ENCODE results near the gene DLEC1.

Gene DLEC1

DNA sequence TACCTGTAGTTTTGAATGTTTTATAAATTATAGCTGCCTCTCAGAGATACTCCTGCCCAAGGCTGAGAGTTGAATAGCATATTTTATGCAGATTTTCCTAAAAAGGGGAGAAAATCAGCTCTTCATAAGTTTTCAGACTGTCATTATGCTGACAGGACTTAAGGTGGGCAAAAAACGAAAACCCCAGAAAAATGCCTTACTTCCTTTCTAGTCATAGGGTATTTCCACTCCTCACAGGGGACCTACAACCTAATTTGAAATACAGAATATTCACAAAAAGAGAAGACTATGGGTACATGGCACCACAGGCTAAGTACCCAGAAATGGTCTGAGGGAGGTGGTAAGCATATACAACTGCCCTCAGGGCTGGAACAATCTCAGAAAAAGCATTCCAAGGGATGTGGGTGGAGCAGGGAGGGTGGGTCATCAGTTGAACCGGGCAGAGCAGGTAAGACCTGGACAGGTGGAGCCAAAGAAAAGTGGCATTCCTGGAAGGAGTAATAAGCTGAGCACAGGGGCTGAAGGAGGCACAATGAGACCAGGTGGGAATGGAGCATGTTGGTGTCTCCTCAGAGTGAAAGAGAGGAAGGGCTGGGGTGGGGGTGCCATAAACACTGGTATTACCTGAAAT is 115.7 kb downstream of the DLEC1 start:
- H3K4me3 ChIP-seq (ENCODE audit: low read length): peak overlapping the region; percentile 53
- no peaks in the 10 kb centered on the region for H3K79me2 ChIP-seq (ENCODE audit: low read length)
- peak overlapping the region; percentile 84 for H3K27ac ChIP-seq (ENCODE audit: low read length)
- peak overlapping the region; percentile 71 for H3K4me2 ChIP-seq (ENCODE audit: low read length)
- H4K20me1 ChIP-seq (ENCODE audit: insufficient read depth, low read length): no peaks in the 10 kb centered on the region
- H3K9me3 ChIP-seq (ENCODE audit: insufficient read depth, low read length): no peaks in the 10 kb centered on the region
- H3K9ac ChIP-seq (ENCODE audit: low read length): peak overlapping the region; percentile 47
- H3K27me3 ChIP-seq (ENCODE audit: low read depth, low read length): no peaks in the 10 kb centered on the region
- TF ChIP-seq CTCF (IDR thresholded peaks at IDR 0.05; ENCODE audit: low read depth, low read length): no peak
- TF ChIP-seq EZH2phosphoT487 (IDR thresholded peaks at IDR 0.05; ENCODE audit: low read depth): no peak
- no peaks in the 10 kb centered on the region for H3K36me3 ChIP-seq (replicated peaks; ENCODE audit: low read depth, low read length)
- H2AFZ ChIP-seq (ENCODE audit: low read depth, low read length): peak overlapping the region; percentile 12
- peaks cover 91% of the 10 kb centered on the region for H3K4me1 ChIP-seq (ENCODE audit: low read length)

DNA sequence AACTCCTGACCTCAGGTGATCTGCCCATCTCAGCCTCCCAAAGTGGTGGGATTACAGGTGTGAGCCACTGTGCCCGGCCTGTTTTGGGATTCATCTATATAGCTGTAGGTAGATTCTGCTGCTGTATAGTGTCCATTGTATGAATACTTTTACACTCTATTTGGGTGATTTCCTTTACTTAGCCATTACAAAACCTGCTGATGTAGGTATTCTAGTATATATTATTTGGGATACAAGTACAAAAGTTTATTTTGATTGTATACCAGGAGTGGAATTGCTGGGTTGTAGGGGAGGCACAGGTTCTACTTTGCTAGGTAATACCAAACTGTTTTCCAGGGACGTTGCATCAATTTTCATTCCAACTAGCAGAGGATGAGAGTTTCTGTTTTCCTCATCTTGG is 116.8 kb downstream of the DLEC1 start:
- Histone ChIP-seq H3K4me1 (ENCODE audit: low read length) (peaks cover 81% of the 10 kb centered on the region), H3K9me3 (ENCODE audit: insufficient read depth, low read length) (no peaks in the 10 kb centered on the region), H3K27me3 (ENCODE audit: low read depth, low read length) (no peaks in the 10 kb centered on the region), H3K4me3 (ENCODE audit: low read length) (no peak overlapping the region), H3K9ac (ENCODE audit: low read length) (no peak overlapping the region; the same call in 1 of the 2 replicates), H3K4me2 (ENCODE audit: low read length) (no peak overlapping the region), H3K27ac (ENCODE audit: low read length) (no peak overlapping the region), H4K20me1 (ENCODE audit: insufficient read depth, low read length) (no peaks in the 10 kb centered on the region), H3K36me3 (replicated peaks; ENCODE audit: low read depth, low read length) (no peaks in the 10 kb centered on the region), H3K79me2 (ENCODE audit: low read length) (no peaks in the 10 kb centered on the region), H2AFZ (ENCODE audit: low read depth, low read length) (no peak overlapping the region)
- TF ChIP-seq CTCF (IDR thresholded peaks at IDR 0.05; ENCODE audit: low read depth, low read length) (no peak), EZH2phosphoT487 (IDR thresholded peaks at IDR 0.05; ENCODE audit: low read depth) (no peak)

GRCh38 chr3:38157117-38157516 is 118.1 kb downstream of the DLEC1 start:
- Histone ChIP-seq H3K9me3 (ENCODE audit: insufficient read depth, low read length) (no peaks in the 10 kb centered on the region), H3K36me3 (replicated peaks; ENCODE audit: low read depth, low read length) (no peaks in the 10 kb centered on the region), H3K4me3 (ENCODE audit: low read length) (no peak overlapping the region), H3K4me2 (ENCODE audit: low read length) (no peak overlapping the region), H2AFZ (ENCODE audit: low read depth, low read length) (no peak overlapping the region), H4K20me1 (ENCODE audit: insufficient read depth, low read length) (no peaks in the 10 kb centered on the region), H3K27ac (ENCODE audit: low read length) (no peak overlapping the region), H3K4me1 (ENCODE audit: low read length) (peaks cover 68% of the 10 kb centered on the region), H3K79me2 (ENCODE audit: low read length) (no peaks in the 10 kb centered on the region), H3K9ac (ENCODE audit: low read length) (no peak overlapping the region), H3K27me3 (ENCODE audit: low read depth, low read length) (no peaks in the 10 kb centered on the region)
- TF ChIP-seq EZH2phosphoT487 (IDR thresholded peaks at IDR 0.05; ENCODE audit: low read depth) (no peak), CTCF (IDR thresholded peaks at IDR 0.05; ENCODE audit: low read depth, low read length) (no peak)

DNA sequence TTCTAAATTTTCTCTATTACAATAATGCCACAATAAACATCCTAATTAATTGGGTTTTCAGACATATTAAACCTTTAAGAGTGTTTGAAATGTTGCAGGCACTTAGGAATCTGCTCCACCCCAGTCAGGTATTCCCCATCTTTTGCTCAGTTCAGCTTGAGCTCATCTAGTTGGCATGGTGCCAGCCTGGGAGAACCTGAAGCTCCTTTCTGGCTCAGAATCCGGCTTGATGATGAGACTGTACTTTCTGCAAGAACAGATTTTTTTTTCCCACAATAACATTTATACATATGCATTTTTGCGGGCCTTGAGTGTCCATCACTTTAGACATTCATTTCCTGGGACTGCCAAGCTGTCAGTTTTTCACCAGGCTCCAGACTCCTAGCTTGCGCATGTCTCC is 118.6 kb downstream of the DLEC1 start:
- no peak for TF ChIP-seq EZH2phosphoT487 (IDR thresholded peaks at IDR 0.05; ENCODE audit: low read depth)
- Histone ChIP-seq H3K79me2 (ENCODE audit: low read length) (no peaks in the 10 kb centered on the region), H3K4me2 (ENCODE audit: low read length) (peak overlapping the region; percentile 53)

More for the DNA sequence above, 118.6 kb downstream of the DLEC1 start:
- H3K36me3 ChIP-seq (replicated peaks; ENCODE audit: low read depth, low read length): no peaks in the 10 kb centered on the region
- H3K4me3 ChIP-seq (ENCODE audit: low read length): no peak overlapping the region
- no peaks in the 10 kb centered on the region for H4K20me1 ChIP-seq (ENCODE audit: insufficient read depth, low read length)
- H3K9ac ChIP-seq (ENCODE audit: low read length): peak overlapping the region; percentile 3; the same call in 1 of the 2 replicates
- H3K27me3 ChIP-seq (ENCODE audit: low read depth, low read length): no peaks in the 10 kb centered on the region
- H3K9me3 ChIP-seq (ENCODE audit: insufficient read depth, low read length): no peaks in the 10 kb centered on the region
- peaks cover 64% of the 10 kb centered on the region for H3K4me1 ChIP-seq (ENCODE audit: low read length)
- H3K27ac ChIP-seq (ENCODE audit: low read length): peak overlapping the region; percentile 51
- H2AFZ ChIP-seq (ENCODE audit: low read depth, low read length): no peak overlapping the region
